HepG2 (cell line): Measurements from ENCODE around the gene ELMOD3. TPM values are rescaled to one million over a fixed set of nuclear protein-coding genes. Genes with fewer than 3 reads are reported as not detected.

Experiments
- ATAC-seq: fragments of 200-7000 bp; cut with Tn5 transposase; 3 replicates; pipeline ENCODE4 v1.9.1; 2020; ENCODE audit warnings: mild to moderate bottlenecking, moderate library complexity
- BruUV-seq: library from RNA; stranded (reverse); fragments of 400-500 nt; replicated peaks from 2 replicates; lab custom pipeline; 2021; lab: Mats Ljungman, UMichigan
- CTCF ChIA-PET: fragments of 300-600 bp; formaldehyde crosslinking; extraction: SDS; loops from one replicate; lab custom pipeline; 2021; ENCODE audit warnings: low total read pairs, inconsistent platforms, low intra/inter-chr PET ratio; lab: Yijun Ruan, JAX
- POLR2A ChIA-PET: fragments of 350-600 bp; sonication (Branson Sonifier 250); formaldehyde crosslinking; loops from one replicate; lab custom pipeline; 2020; ENCODE audit warnings: antibody characterized with exemption, inconsistent platforms; lab: Yijun Ruan, JAX
- DNase-seq: peaks from one replicate; pipeline ENCODE4 v3.0.0-alpha.2; 2015; ENCODE audit warnings: low spot score
- FAIRE-seq: peaks from 3 replicates; lab custom pipeline; 2011; peaks lifted over from hg19 to GRCh38; lab: Jason Lieb, UNC
- H2AFZ ChIP-seq: one replicate; pipeline ENCODE4 v1.6.1; 2011; ENCODE audit warnings: low read length, inconsistent platforms
- H3K27ac ChIP-seq: fragments of 300-600 bp; 3 replicates; pipeline ENCODE4 v1.8.0; 2011; ENCODE audit warnings: mixed run types, mild to moderate bottlenecking, mixed read lengths, low read length, inconsistent platforms; ENCODE audit not compliant: insufficient read depth; ENCODE audit errors: extremely low read length
- H3K27me3 ChIP-seq, 2 experiments: fragments of 200-600 bp in 1 of 2; 2 replicates in 1 of 2; 3 replicates in 1 of 2; pipeline versions ENCODE4 v1.6.0 to v1.8.0; 2011; ENCODE audit warnings: low read length in 2 of 2, mild to moderate bottlenecking in 2 of 2, moderate library complexity in 2 of 2, inconsistent platforms in 1 of 2; ENCODE audit not compliant: insufficient read depth in 2 of 2, control insufficient read depth in 1 of 2
- H3K36me3 ChIP-seq, 2 experiments: fragments of 200-600 bp in 1 of 2; replicated peaks in 1 of 2; 2 replicates in 1 of 2; 3 replicates in 1 of 2; pipeline versions ENCODE4 v1.5.1 to v1.8.0; 2011; ENCODE audit warnings: low read length in 2 of 2, inconsistent platforms in 1 of 2; ENCODE audit not compliant: insufficient read depth in 2 of 2, control insufficient read depth in 1 of 2
- H3K4me1 ChIP-seq: 2 replicates; pipeline ENCODE4 v1.5.1; 2012; ENCODE audit warnings: low read length, inconsistent platforms; ENCODE audit not compliant: insufficient read depth
- H3K4me2 ChIP-seq: 2 replicates; pipeline ENCODE4 v1.6.0; 2011; ENCODE audit warnings: low read depth, low read length, inconsistent platforms
- H3K4me3 ChIP-seq, 3 experiments: fragments of 200-600 bp in 1 of 3; sonication (generic), shearing (Covaris generic) in 1 of 3; replicated peaks in 1 of 3; 2 replicates each; pipeline ENCODE4 v1.5.1; 2011 to 2016; ENCODE audit warnings: low read length in 3 of 3, inconsistent platforms in 2 of 3, low read depth in 2 of 3, mild to moderate bottlenecking in 2 of 3, control low read depth in 1 of 3, mixed read lengths in 1 of 3; ENCODE audit not compliant: insufficient read depth in 1 of 3
- H3K79me2 ChIP-seq: one replicate; pipeline ENCODE4 v1.6.1; 2011; ENCODE audit warnings: low read length, inconsistent platforms; ENCODE audit not compliant: insufficient read depth
- H3K9ac ChIP-seq: 2 replicates; pipeline ENCODE4 v1.6.0; 2011; ENCODE audit warnings: mild to moderate bottlenecking, low read depth, low read length, inconsistent platforms; ENCODE audit not compliant: insufficient read depth
- H3K9me3 ChIP-seq: 2 replicates; pipeline ENCODE4 v1.5.1; 2012; ENCODE audit warnings: mild to moderate bottlenecking, low read length
- H4K20me1 ChIP-seq: 2 replicates; pipeline ENCODE4 v1.6.0; 2011; ENCODE audit warnings: inconsistent platforms, mild to moderate bottlenecking, low read length, moderate library complexity; ENCODE audit not compliant: insufficient read depth
- RBM39 ChIP-seq: fragments of 200-400 bp; formaldehyde crosslinking; IDR thresholded peaks from one replicate; pipeline ENCODE4 v1.6.1; 2018; ENCODE audit warnings: antibody characterized with exemption, mild to moderate bottlenecking, low read depth, low read length; ENCODE audit not compliant: poor library complexity, severe bottlenecking
- WGBS: methylation state at CpG from one replicate; pipeline ENCODE4 v1.1.6; 2017; ENCODE audit warnings: low lambda C conversion rate; 5-methylcytosine and 5-hydroxymethylcytosine counted together
- in situ Hi-C: cut with HindIII; loops from 2 replicates; pipeline ENCODE4 v1.10.0; 2017; ENCODE audit warnings: low pct_unique_long_range_greater_than_20kb; ENCODE audit not compliant: extremely low pct_ligation_motif_present
- intact Hi-C: fragments of 100-400 bp; cut with micrococcal nuclease; formaldehyde crosslinking; loops from one replicate; pipeline ENCODE4 v1.10.0; 2022; ENCODE audit not compliant: unreplicated experiment
- polyA plus RNA-seq, 8 experiments: library from polyadenylated mRNA; depleted of rRNA in 3 of 8; stranded (reverse) in 7 of 8; unstranded in 1 of 8; fragments of >200 nt; fragmentation: Illumina TruSeq in 4 of 8; extraction: Trizol in 4 of 8; gene quantifications; 2 replicates each; pipeline versions ENCODE4 v1.2.1 to v1.2.3, GENCODE V29; 2011 to 2016; ENCODE audit warnings: low read depth in 4 of 8, missing spikeins in 1 of 8, mixed read lengths in 1 of 8; ENCODE audit not compliant: insufficient read depth in 1 of 8
- total RNA-seq, 5 experiments: library from RNA; depleted of rRNA; stranded (reverse); fragments of >200 nt; fragmentation: Illumina TruSeq; extraction: Trizol; gene quantifications; 2 replicates each; pipeline ENCODE4 v1.2.3, GENCODE V29; 2016; ENCODE audit warnings: low read depth in 1 of 5
- TF ChIP-seq, protein P1 (sequence below): sonication (generic); formaldehyde crosslinking; IDR thresholded peaks from 2 replicates; pipeline ENCODE4 v1.4.0; 2020; ENCODE audit warnings: missing genetic modification reagents, mild to moderate bottlenecking, borderline replicate concordance
- TF ChIP-seq, protein P2 (sequence below): sonication (generic); formaldehyde crosslinking; IDR thresholded peaks from 2 replicates; pipeline ENCODE4 v1.5.0; 2020; ENCODE audit warnings: mild to moderate bottlenecking, missing genetic modification reagents

Gene ELMOD3
- total and polyA plus RNA-seq, 2 of the 13 experiments (the other 11 are each of a cell fraction or from before 2014, with no cell fraction given), result 13.3 to 19.5 TPM

DNA sequence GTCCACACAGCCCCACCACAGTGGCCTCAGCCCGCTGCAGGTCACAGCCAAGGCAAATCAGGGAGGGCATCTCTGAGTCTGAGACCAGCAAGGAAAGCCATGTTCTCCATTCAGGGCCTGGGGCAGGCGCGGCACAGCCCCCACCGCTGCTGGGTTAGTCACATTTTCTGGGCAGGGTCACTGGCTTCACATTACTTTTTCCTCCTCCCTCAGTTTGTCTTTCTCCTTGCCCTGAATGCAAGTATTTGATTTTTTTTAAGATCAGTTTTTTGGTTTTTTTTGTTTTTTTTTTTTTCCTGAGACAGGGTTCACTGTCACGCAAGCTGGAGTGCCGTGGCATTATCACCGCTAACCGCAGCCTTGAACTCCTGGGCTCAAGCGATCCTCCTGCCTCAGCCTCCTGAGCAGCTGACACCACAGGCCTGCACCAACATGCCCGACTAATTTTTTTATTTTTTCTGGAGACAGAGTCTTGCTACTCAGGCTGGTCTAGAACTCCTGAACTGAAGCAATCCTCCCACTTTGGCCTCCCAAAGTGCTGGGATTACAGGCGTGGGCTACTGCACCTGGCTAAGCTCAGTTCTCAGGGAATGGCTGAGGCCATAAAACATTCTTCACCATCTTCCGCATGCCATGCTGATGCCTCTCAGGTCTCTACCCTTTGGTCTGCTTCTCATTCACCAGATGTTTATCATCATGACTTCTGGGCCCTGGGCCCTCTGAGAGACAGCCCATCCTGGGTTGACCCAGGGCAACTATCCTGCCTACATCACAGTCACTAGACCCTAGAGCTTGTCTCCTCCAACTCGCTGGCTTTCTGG is 56.2 kb downstream of the ELMOD3 start:
- peak; percentile 28 for DNase-seq
- peak; percentile 14 for ATAC-seq
- BruUV-seq, result no TSS peak
- Histone ChIP-seq H3K4me1 (peaks cover 73% of the 10 kb centered on the region), H3K4me3 (peak overlapping the region in 1 of 3 experiments; percentile 17; a peak in 1 of 6 replicates), H3K9me3 (no peaks in the 10 kb centered on the region), H2AFZ (no peak overlapping the region), H3K9ac (no peak overlapping the region), H3K36me3 (no peaks in the 10 kb centered on the region), H3K79me2 (no peaks in the 10 kb centered on the region), H3K4me2 (peak overlapping the region; percentile 40), H4K20me1 (no peaks in the 10 kb centered on the region), H3K27ac (no peak overlapping the region), H3K27me3 (no peaks in the 10 kb centered on the region)
- ChIA-PET POLR2A (interaction anchor here (0.7 to 1.5 kb wide), 4 partner anchors 8 to 184 kb away, joined by 3 to 4 read pairs (median 3); partner anchors contain the start of gene RNF181), CTCF (no interaction called here)
- TF ChIP-seq RBM39, result no peak
- TF ChIP-seq, protein P1, sequence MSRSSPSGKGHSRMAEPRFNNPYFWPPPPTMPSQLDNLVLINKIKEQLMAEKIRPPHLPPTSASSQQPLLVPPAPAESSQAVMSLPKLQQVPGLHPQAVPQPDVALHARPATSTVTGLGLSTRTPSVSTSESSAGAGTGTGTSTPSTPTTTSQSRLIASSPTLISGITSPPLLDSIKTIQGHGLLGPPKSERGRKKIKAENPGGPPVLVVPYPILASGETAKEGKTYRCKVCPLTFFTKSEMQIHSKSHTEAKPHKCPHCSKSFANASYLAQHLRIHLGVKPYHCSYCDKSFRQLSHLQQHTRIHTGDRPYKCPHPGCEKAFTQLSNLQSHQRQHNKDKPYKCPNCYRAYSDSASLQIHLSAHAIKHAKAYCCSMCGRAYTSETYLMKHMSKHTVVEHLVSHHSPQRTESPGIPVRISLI, result 0 out of 2 replicates have a peak, but pooled peaks have one; percentile 25
- TF ChIP-seq, protein P2, sequence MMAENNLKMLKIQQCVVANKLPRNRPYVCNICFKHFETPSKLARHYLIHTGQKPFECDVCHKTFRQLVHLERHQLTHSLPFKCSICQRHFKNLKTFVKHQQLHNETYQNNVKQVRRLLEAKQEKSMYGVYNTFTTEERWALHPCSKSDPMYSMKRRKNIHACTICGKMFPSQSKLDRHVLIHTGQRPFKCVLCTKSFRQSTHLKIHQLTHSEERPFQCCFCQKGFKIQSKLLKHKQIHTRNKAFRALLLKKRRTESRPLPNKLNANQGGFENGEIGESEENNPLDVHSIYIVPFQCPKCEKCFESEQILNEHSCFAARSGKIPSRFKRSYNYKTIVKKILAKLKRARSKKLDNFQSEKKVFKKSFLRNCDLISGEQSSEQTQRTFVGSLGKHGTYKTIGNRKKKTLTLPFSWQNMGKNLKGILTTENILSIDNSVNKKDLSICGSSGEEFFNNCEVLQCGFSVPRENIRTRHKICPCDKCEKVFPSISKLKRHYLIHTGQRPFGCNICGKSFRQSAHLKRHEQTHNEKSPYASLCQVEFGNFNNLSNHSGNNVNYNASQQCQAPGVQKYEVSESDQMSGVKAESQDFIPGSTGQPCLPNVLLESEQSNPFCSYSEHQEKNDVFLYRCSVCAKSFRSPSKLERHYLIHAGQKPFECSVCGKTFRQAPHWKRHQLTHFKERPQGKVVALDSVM, result peak; percentile 90
- 42% methylated on average over 12 of the region's 13 CpGs for WGBS
- no peak for FAIRE-seq
- in situ Hi-C loops, result no loop called here
- intact Hi-C loops, result no loop called here
